ENCODE data around the gene RGS6. TPM values are rescaled to one million over a fixed set of nuclear protein-coding genes. Genes with fewer than 3 reads are reported as not detected.

RGS6 gene
- total RNA-seq, 4 donors from 2014 or later: 0.46 to 3.7 (median 1.6) TPM

GRCh38 chr14:72124171-72124570, 191.9 kb downstream of the RGS6 start:
- in situ Hi-C loops (cut with MboI; ENCODE audit: low sequenced_read_pairs in 4 of 4): no loop called here
- intact Hi-C loops (cut with DNase I; ENCODE audit: low total_unique reads): no loop called here
- TF ChIP-seq POLR2A (IDR thresholded peaks at IDR 0.05) (no peak), CTCF (IDR thresholded peaks at IDR 0.05 in 4 of 5, conservative IDR thresholded peaks at IDR 0.05 in 1 of 5) (no peak)
- Histone ChIP-seq H3K9me3 (no peaks in the 10 kb centered on the region), H3K4me3 (no peak overlapping the region), H3K4me1 (no peaks in the 10 kb centered on the region), H3K27ac (no peak overlapping the region), H3K36me3 (no peaks in the 10 kb centered on the region), H3K27me3 (no peaks in the 10 kb centered on the region)
- no peak for DNase-seq
- ATAC-seq: no peak

- intact Hi-C loops (cut with DNase I; ENCODE audit: low total_unique reads) (no loop called here), in situ Hi-C loops (cut with MboI; ENCODE audit: low sequenced_read_pairs in 4 of 4) (no loop called here)
- DNase-seq (no peak), ATAC-seq (no peak)
- Histone ChIP-seq H3K4me1 (no peaks in the 10 kb centered on the region), H3K4me3 (no peak overlapping the region), H3K27me3 (no peaks in the 10 kb centered on the region), H3K36me3 (no peaks in the 10 kb centered on the region), H3K27ac (no peak overlapping the region), H3K9me3 (no peaks in the 10 kb centered on the region)
- TF ChIP-seq CTCF (IDR thresholded peaks at IDR 0.05 in 4 of 5, conservative IDR thresholded peaks at IDR 0.05 in 1 of 5): no peak
Observed at GRCh38 chr14:72126091-72126490, 193.9 kb downstream of the RGS6 start.

- ATAC-seq (no peak), DNase-seq (no peak)
- no peak for TF ChIP-seq CTCF (IDR thresholded peaks at IDR 0.05 in 4 of 5, conservative IDR thresholded peaks at IDR 0.05 in 1 of 5)
- no peak for TF ChIP-seq POLR2A (IDR thresholded peaks at IDR 0.05)
- H3K4me3 ChIP-seq: no peak overlapping the region
- no peaks in the 10 kb centered on the region for H3K36me3 ChIP-seq
- no peaks in the 10 kb centered on the region for H3K27me3 ChIP-seq
- H3K9me3 ChIP-seq: no peaks in the 10 kb centered on the region
- no peaks in the 10 kb centered on the region for H3K4me1 ChIP-seq
- intact Hi-C loops (cut with DNase I; ENCODE audit: low total_unique reads): no loop called here
- no peak overlapping the region for H3K27ac ChIP-seq
- in situ Hi-C loops (cut with MboI; ENCODE audit: low sequenced_read_pairs in 4 of 4): no loop called here
Observed at GRCh38 chr14:72126561-72126960, 194.3 kb downstream of the RGS6 start.

GRCh38 chr14:72128629-72129028, 196.4 kb downstream of the RGS6 start:
- intact Hi-C loops (cut with DNase I; ENCODE audit: low total_unique reads) (no loop called here), in situ Hi-C loops (cut with MboI; ENCODE audit: low sequenced_read_pairs in 4 of 4) (no loop called here)
- no peak for DNase-seq
- no peak for ATAC-seq
- TF ChIP-seq CTCF (IDR thresholded peaks at IDR 0.05 in 4 of 5, conservative IDR thresholded peaks at IDR 0.05 in 1 of 5): no peak
- no peak for TF ChIP-seq POLR2A (IDR thresholded peaks at IDR 0.05)
- Histone ChIP-seq H3K4me3 (no peak overlapping the region), H3K4me1 (no peaks in the 10 kb centered on the region), H3K27me3 (no peaks in the 10 kb centered on the region), H3K9me3 (no peaks in the 10 kb centered on the region), H3K27ac (no peak overlapping the region), H3K36me3 (no peaks in the 10 kb centered on the region)

- H3K9me3 ChIP-seq: no peaks in the 10 kb centered on the region
- DNase-seq: no peak
- H3K4me3 ChIP-seq: no peak overlapping the region
- no peaks in the 10 kb centered on the region for H3K4me1 ChIP-seq
- no peak overlapping the region for H3K27ac ChIP-seq
- H3K36me3 ChIP-seq: no peaks in the 10 kb centered on the region
- intact Hi-C loops (cut with DNase I; ENCODE audit: low total_unique reads) (no loop called here), in situ Hi-C loops (cut with MboI; ENCODE audit: low sequenced_read_pairs in 4 of 4) (no loop called here)
- TF ChIP-seq POLR2A (IDR thresholded peaks at IDR 0.05) (no peak), CTCF (IDR thresholded peaks at IDR 0.05 in 4 of 5, conservative IDR thresholded peaks at IDR 0.05 in 1 of 5) (no peak)
- H3K27me3 ChIP-seq: no peaks in the 10 kb centered on the region
- ATAC-seq: no peak
Observed at GRCh38 chr14:72129291-72129690, 197.1 kb downstream of the RGS6 start.

All from gastrocnemius medialis (tissue), 4 donors.